Activated CD4-positive, alpha-beta T cell treated with anti-CD3 and anti-CD28 coated beads, Interleukin-2, amount 10 ng/mL, durations not matched to agents 7 days and 5 days (primary cell): ENCODE data around the gene ILDR1. TPM values are rescaled to one million over a fixed set of nuclear protein-coding genes. Genes with fewer than 3 reads are reported as not detected.

Source experiments
- CTCF ChIA-PET: fragments of 350-600 bp; sonication (Branson Sonifier 250); formaldehyde crosslinking; loops from one replicate; lab custom pipeline; 2021; ENCODE audit warnings: antibody characterized with exemption; lab: Charles Lee
- POLR2A ChIA-PET: fragments of 350-600 bp; sonication (Branson Sonifier 250); formaldehyde crosslinking; loops from one replicate; lab custom pipeline; 2021; ENCODE audit warnings: antibody characterized with exemption; lab: Charles Lee
- DNase-seq: peaks from one replicate; pipeline ENCODE4 v3.0.0-alpha.2; 2020
- H3K27ac Mint-ChIP-seq: one replicate; pipeline ENCODE4 v1.8.0; 2021; ENCODE audit warnings: mild to moderate bottlenecking, moderate library complexity, mixed read lengths
- H3K27me3 Mint-ChIP-seq: one replicate; pipeline ENCODE4 v1.8.0; 2021; ENCODE audit warnings: mixed read lengths
- H3K36me3 Mint-ChIP-seq: one replicate; pipeline ENCODE4 v1.8.0; 2021; ENCODE audit warnings: low read depth, mixed read lengths
- H3K4me1 Mint-ChIP-seq: one replicate; pipeline ENCODE4 v1.8.0; 2021; ENCODE audit warnings: mixed read lengths
- H3K4me3 Mint-ChIP-seq: one replicate; pipeline ENCODE4 v1.8.0; 2021; ENCODE audit warnings: mild to moderate bottlenecking, moderate library complexity, mixed read lengths
- H3K9me3 Mint-ChIP-seq: one replicate; pipeline ENCODE4 v1.8.0; 2021; ENCODE audit warnings: mixed read lengths
- total RNA-seq, 2 experiments: library from RNA; stranded (reverse); gene quantifications; one replicate each; pipeline ENCODE4 v1.2.3, GENCODE V29; 2021

ILDR1 gene
- total RNA-seq, 2 experiments from 2014 or later: 0.17 TPM; not detected in 1

DNA sequence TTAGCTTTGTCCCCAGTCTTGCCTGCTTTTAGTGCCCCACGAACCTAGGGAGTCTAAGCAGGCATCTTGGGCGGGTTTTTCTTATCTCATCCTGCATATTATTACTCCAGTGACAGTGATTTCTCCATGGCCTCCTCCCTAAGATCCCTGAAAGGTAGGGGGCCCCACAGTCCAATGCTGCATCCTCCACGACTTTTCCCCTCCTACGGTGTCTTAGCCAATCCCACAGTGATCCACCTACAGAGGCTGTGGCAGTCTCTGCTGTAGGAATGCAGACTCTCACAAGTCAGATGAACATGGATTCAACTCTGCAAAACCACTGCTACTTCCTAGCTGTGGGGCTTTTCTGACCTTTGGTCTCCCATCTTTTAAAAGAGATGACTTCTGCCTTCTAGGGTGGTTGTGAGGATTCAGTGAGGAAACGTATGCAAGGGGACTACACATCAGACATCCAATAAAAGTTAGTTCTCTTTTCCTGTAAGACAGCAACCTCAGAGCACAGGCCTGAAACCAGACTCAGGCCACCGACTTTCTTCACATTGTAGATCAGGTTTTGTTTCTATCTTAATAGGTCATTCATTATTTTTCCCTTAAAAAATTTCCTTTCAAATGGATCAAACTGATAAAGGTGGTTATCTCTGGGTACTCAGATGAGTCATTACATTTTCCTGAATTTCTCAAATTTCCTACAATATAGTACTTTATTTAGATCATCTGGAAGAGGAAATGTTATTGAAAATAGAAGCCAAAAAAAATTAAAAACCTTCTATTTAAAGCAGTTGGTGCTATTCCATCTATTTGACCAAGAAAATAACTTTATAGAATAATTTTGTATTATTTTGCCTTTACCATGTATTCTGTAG lies 23.2 kb downstream of the ILDR1 start:
- ChIA-PET POLR2A (no interaction called here), CTCF (no interaction called here)
- Mint-ChIP-seq H3K4me1 (peaks cover 35% of the 10 kb centered on the region), H3K4me3 (no peak overlapping the region), H3K27me3 (peaks cover 11% of the 10 kb centered on the region), H3K27ac (no peak overlapping the region), H3K9me3 (no peaks in the 10 kb centered on the region), H3K36me3 (no peaks in the 10 kb centered on the region)
- DNase-seq: no peak

DNA sequence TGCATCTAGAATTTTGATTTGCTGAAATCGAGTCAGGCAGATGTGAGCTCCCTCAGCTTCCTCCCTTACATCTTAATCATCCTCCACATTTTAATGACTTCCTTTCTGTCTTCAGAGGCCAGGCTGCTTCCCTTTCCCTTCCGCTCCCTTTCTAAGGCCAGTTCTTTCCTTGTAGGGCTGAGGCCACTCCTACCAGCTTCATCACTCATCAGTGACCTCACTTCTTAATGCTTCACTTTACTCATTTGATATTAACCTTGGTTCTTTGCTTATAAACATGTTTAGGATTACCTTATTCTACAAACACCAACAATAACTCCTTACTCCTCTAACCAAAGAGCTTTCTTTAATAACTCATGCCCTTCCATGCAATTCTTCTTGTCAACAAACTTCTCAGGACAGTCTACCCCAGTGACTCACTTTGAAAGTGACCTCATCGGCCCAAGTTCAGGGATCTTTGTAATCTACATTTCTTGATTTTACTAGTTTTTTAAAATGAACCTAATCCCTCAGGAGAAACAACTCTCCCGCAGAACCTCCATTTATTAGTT lies 23.9 kb downstream of the ILDR1 start:
- H3K36me3 Mint-ChIP-seq: no peaks in the 10 kb centered on the region
- DNase-seq: no peak
- peaks cover 30% of the 10 kb centered on the region for H3K4me1 Mint-ChIP-seq
- H3K9me3 Mint-ChIP-seq: no peaks in the 10 kb centered on the region
- no peak overlapping the region for H3K27ac Mint-ChIP-seq
- ChIA-PET POLR2A (no interaction called here), CTCF (interaction anchor here (0.7 kb wide), 1 partner anchor 32 kb away, joined by 3 read pairs; no protein-coding TSS in a partner anchor)
- peaks cover 7% of the 10 kb centered on the region for H3K27me3 Mint-ChIP-seq
- no peak overlapping the region for H3K4me3 Mint-ChIP-seq

DNA sequence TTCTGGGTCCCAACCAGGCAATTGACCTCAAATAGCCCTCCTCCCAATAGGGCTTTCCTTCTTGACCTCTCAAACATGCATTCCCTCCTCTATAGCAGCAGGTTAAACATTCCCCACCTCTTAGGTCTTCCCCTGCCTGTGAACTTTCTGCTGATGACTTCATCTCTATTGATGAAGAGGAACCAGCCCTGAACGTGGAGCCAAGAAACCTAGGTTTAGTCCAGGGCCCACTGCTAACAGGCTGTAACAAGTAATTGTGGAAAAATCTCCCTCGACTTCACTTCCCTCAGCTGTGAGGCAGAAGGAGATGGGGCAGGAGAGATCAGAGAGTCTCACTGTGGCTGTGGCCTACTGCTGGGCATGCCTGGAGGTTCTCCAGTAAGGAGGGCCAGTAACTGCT lies 24.7 kb downstream of the ILDR1 start:
- Mint-ChIP-seq H3K4me3 (no peak overlapping the region), H3K36me3 (no peaks in the 10 kb centered on the region), H3K4me1 (peaks cover 30% of the 10 kb centered on the region), H3K27ac (no peak overlapping the region), H3K27me3 (peaks cover 4% of the 10 kb centered on the region), H3K9me3 (no peaks in the 10 kb centered on the region)
- DNase-seq: no peak
- ChIA-PET POLR2A (interaction anchor here (0.7 kb wide), 1 partner anchor 10 kb away, joined by 6 read pairs; no protein-coding TSS in a partner anchor), CTCF (interaction anchor here (1.7 kb wide), 1 partner anchor 96 kb away, joined by 4 read pairs; no protein-coding TSS in a partner anchor)

DNA sequence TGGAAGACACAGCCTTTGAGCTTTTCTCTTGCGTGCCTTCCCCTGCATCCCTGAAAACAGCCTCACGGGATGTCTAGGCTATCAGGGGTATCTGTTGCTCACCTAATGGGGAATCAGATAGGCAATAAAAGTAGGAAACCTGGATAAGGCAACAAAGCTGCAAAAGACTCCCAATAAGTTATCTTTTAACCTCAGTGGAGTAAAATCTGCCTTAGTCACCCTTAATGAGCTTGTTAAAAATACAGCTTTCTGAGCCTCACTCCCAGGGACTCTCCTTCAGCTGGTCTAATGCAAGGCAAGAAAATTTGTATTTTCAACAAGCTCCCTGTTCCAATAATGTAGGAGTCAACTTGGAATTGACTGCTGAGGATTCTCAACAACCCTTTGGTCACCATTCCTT lies 25.6 kb downstream of the ILDR1 start:
- Mint-ChIP-seq H3K9me3 (no peaks in the 10 kb centered on the region), H3K27me3 (peaks cover 4% of the 10 kb centered on the region), H3K27ac (no peak overlapping the region), H3K36me3 (no peaks in the 10 kb centered on the region), H3K4me3 (no peak overlapping the region), H3K4me1 (peaks cover 30% of the 10 kb centered on the region)
- ChIA-PET CTCF (interaction anchor here (1.0 to 1.7 kb wide), 5 partner anchors 9 to 96 kb away, joined by 3 to 7 read pairs (median 4); no protein-coding TSS in a partner anchor), POLR2A (interaction anchor here (0.7 kb wide), 1 partner anchor 11 kb away, joined by 6 read pairs; no protein-coding TSS in a partner anchor)
- DNase-seq: no peak

DNA sequence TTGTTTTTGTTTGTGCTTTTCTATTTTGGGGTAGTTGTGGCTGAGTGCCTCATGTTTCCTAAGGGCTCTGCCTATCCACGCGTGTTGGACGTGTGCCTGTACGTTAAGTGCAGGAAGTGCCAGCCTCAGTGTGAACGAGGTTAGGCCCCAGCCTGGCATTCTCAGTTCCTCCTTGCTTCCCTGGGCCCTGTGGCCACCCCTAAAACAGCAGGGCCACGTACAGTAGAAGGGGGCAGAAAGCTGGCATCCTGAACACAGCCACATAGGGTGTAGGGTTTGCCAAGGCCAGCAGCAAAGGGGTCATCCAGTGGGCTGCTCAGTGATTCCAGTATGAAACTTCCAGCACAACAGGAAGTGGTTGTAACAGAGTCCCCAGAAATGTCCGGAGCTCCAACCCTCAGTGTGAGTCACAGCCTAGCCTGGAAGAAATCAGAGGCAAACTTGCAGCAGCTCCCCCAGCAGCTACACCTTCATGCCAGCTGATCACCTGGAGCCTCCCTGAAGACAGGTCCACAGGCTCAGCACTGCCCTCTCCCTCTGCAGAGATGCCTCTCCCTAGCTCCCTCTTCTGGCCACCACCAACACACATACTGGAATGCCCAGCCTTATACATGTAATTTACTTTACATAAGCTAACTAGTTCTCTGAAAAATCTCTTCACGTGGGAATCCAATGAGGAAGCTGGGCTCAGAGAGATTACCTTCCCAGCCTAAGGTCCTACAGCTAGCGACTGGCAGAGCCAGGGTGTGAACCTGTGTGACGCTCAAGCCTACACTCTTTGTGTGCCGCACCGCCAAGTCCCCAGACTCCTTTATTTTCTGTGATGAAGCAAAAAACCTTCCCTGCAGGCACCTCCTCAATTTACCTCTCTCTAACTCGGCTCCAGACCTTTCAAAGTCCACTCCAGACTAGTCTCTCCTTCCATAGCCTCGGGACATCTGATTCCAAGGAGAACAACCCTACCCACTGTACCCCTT lies 26.6 kb downstream of the ILDR1 start:
- H3K27ac Mint-ChIP-seq: peak overlapping the region; percentile 34
- no peak overlapping the region for H3K4me3 Mint-ChIP-seq
- H3K4me1 Mint-ChIP-seq: peaks cover 30% of the 10 kb centered on the region
- peak; percentile 23 for DNase-seq
- no peaks in the 10 kb centered on the region for H3K36me3 Mint-ChIP-seq
- POLR2A ChIA-PET: no interaction called here
- CTCF ChIA-PET: interaction anchor here (0.5 to 1.7 kb wide), 10 partner anchors 9 to 237 kb away, joined by 3 to 7 read pairs (median 3); no protein-coding TSS in a partner anchor
- no peaks in the 10 kb centered on the region for H3K9me3 Mint-ChIP-seq
- no peaks in the 10 kb centered on the region for H3K27me3 Mint-ChIP-seq

DNA sequence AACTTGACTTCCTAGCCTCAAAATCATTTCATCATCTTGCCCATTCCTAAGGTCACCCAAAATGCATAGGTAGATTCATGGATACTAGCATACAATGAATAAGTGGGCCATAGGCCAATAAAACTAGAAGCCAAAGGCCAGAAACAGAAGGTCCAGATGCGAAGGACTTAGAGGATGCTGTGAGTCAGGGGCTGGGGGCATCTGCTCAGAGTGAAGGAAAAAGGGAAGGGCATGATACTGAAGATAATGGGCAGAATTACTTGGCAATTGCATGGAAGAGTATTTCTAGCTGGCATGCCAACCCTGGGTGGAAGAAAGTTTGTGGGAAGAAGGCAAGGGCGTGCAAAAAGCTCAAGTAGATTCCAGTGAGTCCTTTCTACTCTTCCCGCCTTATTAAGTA lies 27.5 kb downstream of the ILDR1 start:
- H3K36me3 Mint-ChIP-seq: no peaks in the 10 kb centered on the region
- H3K27ac Mint-ChIP-seq: no peak overlapping the region
- H3K4me3 Mint-ChIP-seq: no peak overlapping the region
- ChIA-PET CTCF (interaction anchor here (1.4 to 1.5 kb wide), 3 partner anchors 8 to 18 kb away, joined by 3 to 4 read pairs (median 4); no protein-coding TSS in a partner anchor), POLR2A (no interaction called here)
- H3K27me3 Mint-ChIP-seq: no peaks in the 10 kb centered on the region
- H3K4me1 Mint-ChIP-seq: peaks cover 30% of the 10 kb centered on the region
- H3K9me3 Mint-ChIP-seq: no peaks in the 10 kb centered on the region
- no peak for DNase-seq

DNA sequence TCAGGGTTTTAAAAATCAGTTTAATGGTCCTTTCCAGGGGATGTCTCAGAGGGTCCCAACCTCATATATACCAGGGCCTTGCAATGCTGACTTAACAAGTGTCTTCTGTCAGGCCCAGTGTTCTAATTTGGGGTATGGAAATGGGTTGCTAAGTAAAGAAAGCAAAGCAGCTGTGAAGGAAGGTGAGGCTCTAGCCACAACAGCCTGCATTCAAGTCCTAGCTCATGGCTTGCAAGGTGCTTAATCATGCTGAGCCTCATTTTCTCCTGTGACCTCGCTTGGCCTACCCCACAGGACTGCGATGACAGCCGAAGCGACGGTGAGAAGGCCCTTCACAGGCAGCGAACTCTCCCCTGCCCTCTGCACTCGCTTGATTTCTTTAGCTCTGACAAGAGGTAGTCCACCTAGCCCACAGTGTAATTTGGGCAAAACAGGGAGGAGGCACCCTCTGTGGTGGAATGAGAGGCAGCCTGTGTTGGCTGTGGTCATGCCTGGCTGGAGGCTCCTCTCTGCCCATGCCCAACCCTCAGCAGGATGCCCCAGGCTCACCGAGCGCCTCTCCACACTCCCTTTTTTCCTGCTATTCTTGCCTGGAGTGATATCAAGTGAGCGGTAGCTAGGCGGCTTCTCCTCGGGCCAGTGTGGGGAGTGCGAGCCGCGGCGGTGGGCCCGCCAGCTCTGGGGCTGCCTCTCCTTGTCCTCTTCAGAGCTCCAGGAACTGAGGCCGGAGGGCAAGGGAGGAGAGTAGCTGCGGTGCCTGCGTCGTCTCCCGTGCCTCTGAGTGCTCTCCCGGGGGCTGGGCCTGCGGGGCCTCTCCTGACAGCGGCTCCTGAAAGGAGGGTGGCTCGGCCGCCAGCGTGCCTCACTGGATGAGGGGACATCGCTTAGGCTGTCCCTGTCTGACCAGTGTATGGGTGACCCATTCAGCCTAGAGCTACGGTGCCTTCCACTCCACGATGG lies 29.2 kb downstream of the ILDR1 start:
- no peaks in the 10 kb centered on the region for H3K9me3 Mint-ChIP-seq
- peaks cover 2% of the 10 kb centered on the region for H3K27me3 Mint-ChIP-seq
- POLR2A ChIA-PET: no interaction called here
- CTCF ChIA-PET: interaction anchor here (1.3 to 1.5 kb wide), 2 partner anchors 10 to 83 kb away, joined by 3 to 4 read pairs; no protein-coding TSS in a partner anchor
- H3K27ac Mint-ChIP-seq: no peak overlapping the region
- DNase-seq: no peak
- H3K4me1 Mint-ChIP-seq: peaks cover 30% of the 10 kb centered on the region
- H3K4me3 Mint-ChIP-seq: no peak overlapping the region
- H3K36me3 Mint-ChIP-seq: no peaks in the 10 kb centered on the region

DNA sequence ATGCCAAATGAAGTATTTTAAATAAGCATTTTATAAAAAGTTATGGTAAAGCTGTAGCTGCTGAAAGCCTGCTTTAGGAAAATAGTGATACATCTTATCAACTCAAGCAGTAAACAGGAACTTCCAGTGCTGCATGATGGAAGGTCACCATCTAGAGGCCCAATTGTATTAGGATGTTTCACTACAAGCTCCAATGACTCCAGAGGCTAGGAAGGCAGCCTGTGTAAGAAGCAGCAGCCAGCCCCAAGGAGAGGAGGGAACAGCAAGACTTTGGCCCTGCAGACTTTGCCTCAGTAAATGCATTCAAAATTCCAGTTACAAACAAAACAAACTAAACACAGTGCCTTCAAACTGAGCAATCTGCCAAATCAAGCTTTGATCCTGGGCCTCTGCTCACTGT lies 32.1 kb downstream of the ILDR1 start:
- CTCF ChIA-PET: interaction anchor here (0.9 to 1.5 kb wide), 3 partner anchors 12 to 260 kb away, joined by 3 to 4 read pairs (median 3); no protein-coding TSS in a partner anchor
- no peak for DNase-seq
- Mint-ChIP-seq H3K4me1 (peaks cover 9% of the 10 kb centered on the region), H3K36me3 (peaks cover 3% of the 10 kb centered on the region), H3K27me3 (peaks cover 5% of the 10 kb centered on the region), H3K9me3 (peaks cover 4% of the 10 kb centered on the region), H3K27ac (no peak overlapping the region), H3K4me3 (no peak overlapping the region)
- POLR2A ChIA-PET: no interaction called here

DNA sequence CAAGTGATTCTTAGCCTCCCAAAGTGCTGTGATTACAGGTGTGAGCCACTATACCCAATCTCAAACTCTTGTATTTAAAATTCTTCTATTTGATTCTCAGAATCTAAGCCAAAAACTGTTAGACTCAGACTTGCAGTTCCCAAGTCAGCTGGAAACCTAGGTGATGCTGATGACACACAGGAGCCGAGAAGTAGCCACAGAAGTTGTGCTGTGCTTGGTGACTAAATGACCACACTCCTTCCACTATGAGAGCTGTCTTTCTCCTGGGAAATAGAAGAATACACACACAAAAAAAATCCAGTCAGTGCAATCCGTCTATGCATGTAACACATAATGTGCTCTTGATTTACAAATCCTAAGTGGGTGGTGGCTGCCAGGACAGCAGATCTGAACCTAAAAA lies 33.9 kb downstream of the ILDR1 start:
- CTCF ChIA-PET: no interaction called here
- Mint-ChIP-seq H3K27me3 (peaks cover 13% of the 10 kb centered on the region), H3K4me3 (no peak overlapping the region), H3K9me3 (peaks cover 16% of the 10 kb centered on the region), H3K4me1 (peaks cover 9% of the 10 kb centered on the region), H3K27ac (no peak overlapping the region), H3K36me3 (peaks cover 8% of the 10 kb centered on the region)
- DNase-seq: no peak
- POLR2A ChIA-PET: no interaction called here

DNA sequence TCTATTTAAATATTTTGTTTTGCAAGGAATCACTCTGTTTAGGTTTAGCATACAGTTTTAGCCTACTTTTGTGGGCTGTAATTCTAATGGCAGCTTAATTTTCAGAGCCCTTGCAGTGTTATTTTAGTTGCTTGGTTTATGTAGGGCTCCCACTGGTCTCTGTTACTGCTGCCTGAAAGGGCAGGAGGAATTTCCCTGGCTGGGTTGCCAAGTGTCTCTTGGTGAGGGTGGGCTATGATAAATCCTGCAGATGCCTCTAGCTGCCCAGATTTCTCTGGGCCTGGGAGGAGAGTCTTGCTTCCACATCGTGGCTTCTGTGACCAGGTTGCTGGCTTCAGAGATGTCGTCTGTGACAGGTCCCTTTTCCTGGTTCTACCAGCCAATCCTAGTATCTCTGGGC lies 36.2 kb downstream of the ILDR1 start:
- peaks cover 16% of the 10 kb centered on the region for H3K4me1 Mint-ChIP-seq
- no peak overlapping the region for H3K4me3 Mint-ChIP-seq
- peaks cover 13% of the 10 kb centered on the region for H3K27me3 Mint-ChIP-seq
- peaks cover 20% of the 10 kb centered on the region for H3K9me3 Mint-ChIP-seq
- ChIA-PET CTCF (interaction anchor here (0.6 to 0.8 kb wide), 2 partner anchors 9 to 16 kb away, joined by 3 read pairs; no protein-coding TSS in a partner anchor), POLR2A (no interaction called here)
- peaks cover 11% of the 10 kb centered on the region for H3K36me3 Mint-ChIP-seq
- H3K27ac Mint-ChIP-seq: no peak overlapping the region
- DNase-seq: no peak

DNA sequence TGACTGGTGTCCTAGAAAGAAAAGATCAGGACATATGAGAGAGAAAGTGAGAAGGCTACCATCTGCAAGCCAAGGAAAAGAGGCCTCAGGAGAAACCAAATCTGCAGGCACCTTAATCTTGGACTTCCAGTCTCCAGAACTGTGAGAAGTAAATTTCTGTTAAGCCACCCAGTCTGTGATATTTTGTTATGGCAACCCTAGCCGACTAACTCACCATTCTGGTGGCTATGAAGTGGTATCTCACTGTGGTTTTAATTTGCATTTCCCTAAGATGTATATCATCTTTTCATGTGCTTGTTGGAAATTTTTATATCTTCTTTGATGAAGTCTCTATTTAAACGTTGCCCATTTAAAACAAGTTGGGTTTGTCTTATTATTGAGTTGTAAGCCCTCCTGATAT lies 40.6 kb downstream of the ILDR1 start:
- peaks cover 12% of the 10 kb centered on the region for H3K4me1 Mint-ChIP-seq
- peaks cover 28% of the 10 kb centered on the region for H3K9me3 Mint-ChIP-seq
- CTCF ChIA-PET: no interaction called here
- peaks cover 11% of the 10 kb centered on the region for H3K27me3 Mint-ChIP-seq
- no peak for DNase-seq
- no peak overlapping the region for H3K4me3 Mint-ChIP-seq
- POLR2A ChIA-PET: no interaction called here
- H3K36me3 Mint-ChIP-seq: peaks cover 11% of the 10 kb centered on the region
- H3K27ac Mint-ChIP-seq: no peak overlapping the region
